ENCODE measurements around the gene MRPL18.

Gene MRPL18

DNA sequence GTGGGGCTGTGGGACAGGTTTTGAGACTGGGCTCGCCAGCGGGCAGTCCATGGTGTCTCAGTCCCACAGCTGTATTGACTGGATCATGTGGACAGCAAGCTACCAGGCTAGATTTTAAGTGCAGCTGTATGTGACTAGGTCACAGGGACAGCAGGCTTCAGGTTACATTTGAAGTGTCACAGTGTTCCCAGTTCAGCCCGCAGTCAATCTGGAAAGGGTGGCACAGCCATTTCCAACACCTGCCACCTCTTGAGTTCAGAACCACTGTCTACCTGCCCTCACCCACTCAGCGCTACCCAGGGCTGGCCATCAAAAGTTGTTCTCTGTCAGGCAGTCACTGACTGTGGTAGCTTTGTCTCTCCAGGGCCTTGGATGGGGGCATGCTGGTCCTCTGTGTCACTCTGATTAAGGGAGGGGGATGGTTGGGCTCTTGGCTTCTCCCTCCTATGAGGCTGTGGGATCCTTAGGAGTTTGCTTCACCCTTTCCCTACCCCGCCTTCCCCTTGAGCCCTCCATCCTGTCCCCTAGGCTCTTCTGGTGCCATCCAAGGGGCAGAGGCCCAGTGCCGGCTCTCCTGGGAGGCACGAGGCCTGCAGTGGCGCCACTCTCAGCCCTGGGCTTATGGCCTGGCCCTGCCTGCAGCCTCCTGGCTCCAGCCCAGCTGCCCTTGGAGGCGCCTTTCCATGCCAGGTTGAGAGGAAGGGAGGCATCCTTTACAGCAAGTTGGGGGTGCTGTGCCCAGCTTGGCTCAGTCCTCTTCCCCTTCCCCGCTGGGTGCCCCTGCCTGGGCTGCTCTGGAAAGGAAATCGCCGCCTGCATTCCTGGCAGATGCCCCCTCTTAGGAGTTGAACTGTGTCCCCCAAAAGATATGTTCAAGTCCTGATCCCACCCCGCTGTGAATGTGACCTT is 54.7 kb downstream of the MRPL18 start:
- no peak for DNase-seq
